ENCODE measurements around the gene LRRC3C.
"Not testable (repeated sequence)": the region's sequence is repeated elsewhere in the genome, so short reads cannot be mapped to it uniquely, and the experiment has no call there.

LRRC3C gene

DNA sequence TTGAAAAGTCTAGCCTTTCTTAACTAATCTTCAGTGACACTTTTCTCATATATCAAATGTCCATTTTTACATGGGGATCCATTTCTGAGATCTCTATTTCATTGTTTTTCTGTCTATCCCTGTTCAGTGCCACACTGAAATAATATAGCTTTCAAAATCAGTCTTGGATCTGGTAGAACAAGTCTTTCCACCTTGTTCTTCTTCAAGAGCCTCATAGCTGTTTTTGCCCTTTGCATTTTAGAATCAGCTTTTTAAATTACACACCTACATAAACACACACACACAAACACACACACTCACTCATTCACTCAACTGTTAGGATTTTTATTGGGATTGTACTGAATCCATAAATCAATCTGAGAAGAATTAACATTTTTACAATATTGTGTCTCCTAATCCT lies 28.3 kb upstream of the LRRC3C start:
- no peak overlapping the region for H3K4me2 ChIP-seq (ENCODE audit: low read depth, low read length, poor library complexity, severe bottlenecking)
- no peaks in the 10 kb centered on the region for H3K79me2 ChIP-seq (ENCODE audit: insufficient read depth, low read length)
- H3K36me3 ChIP-seq (ENCODE audit: insufficient read depth, low read length), result no peaks in the 10 kb centered on the region
- no peaks in the 10 kb centered on the region for H4K20me1 ChIP-seq (ENCODE audit: insufficient read depth, low read length, poor library complexity, severe bottlenecking)
- no peaks in the 10 kb centered on the region for H3F3A ChIP-seq (ENCODE audit: low read depth)
- no peaks in the 10 kb centered on the region for H3K9me2 ChIP-seq (replicated peaks; ENCODE audit: low read depth, low read length)
- H3K9me3 ChIP-seq (ENCODE audit: insufficient read depth, low read depth, low read length), result no peaks in the 10 kb centered on the region
- no peak for TF ChIP-seq EZH2phosphoT487 (IDR thresholded peaks at IDR 0.05; ENCODE audit: borderline replicate concordance)
- TF ChIP-seq, protein P1, sequence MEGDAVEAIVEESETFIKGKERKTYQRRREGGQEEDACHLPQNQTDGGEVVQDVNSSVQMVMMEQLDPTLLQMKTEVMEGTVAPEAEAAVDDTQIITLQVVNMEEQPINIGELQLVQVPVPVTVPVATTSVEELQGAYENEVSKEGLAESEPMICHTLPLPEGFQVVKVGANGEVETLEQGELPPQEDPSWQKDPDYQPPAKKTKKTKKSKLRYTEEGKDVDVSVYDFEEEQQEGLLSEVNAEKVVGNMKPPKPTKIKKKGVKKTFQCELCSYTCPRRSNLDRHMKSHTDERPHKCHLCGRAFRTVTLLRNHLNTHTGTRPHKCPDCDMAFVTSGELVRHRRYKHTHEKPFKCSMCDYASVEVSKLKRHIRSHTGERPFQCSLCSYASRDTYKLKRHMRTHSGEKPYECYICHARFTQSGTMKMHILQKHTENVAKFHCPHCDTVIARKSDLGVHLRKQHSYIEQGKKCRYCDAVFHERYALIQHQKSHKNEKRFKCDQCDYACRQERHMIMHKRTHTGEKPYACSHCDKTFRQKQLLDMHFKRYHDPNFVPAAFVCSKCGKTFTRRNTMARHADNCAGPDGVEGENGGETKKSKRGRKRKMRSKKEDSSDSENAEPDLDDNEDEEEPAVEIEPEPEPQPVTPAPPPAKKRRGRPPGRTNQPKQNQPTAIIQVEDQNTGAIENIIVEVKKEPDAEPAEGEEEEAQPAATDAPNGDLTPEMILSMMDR (conservative IDR thresholded peaks at IDR 0.05; ENCODE audit: low read length), result no peak
- H3K4me3 ChIP-seq (ENCODE audit: low read length, poor library complexity, severe bottlenecking), result no peak overlapping the region
- no peak overlapping the region for H2AFZ ChIP-seq (ENCODE audit: low read length)
- H3K4me1 ChIP-seq (ENCODE audit: insufficient read depth, low read length, poor library complexity, severe bottlenecking), result peaks cover 8% of the 10 kb centered on the region
- no peak overlapping the region for H3K9ac ChIP-seq (ENCODE audit: low read depth, low read length, poor library complexity, severe bottlenecking)
- no peaks in the 10 kb centered on the region for H3K27me3 ChIP-seq (ENCODE audit: insufficient read depth, low read length, poor library complexity, severe bottlenecking)

DNA sequence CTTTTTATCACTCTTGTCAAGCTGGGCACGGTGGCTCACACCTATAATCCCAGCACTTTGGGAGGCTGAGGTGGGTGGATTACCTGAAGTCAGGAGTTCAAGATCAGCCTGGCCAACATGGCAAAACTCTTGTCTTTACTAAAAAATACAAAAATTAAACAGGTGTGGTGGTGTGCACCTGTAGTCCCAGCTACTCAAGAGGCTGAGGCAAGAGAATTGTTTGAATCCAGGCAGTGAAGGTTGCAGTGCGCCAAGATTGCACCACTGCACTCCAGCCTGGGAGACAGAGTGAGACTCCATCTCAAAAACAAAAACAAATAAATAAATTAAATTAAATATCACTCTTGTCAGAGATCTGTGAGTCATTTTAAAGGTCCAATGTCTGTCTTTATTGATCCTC lies 25.5 kb upstream of the LRRC3C start:
- not testable (repeated sequence) for H4K20me1 ChIP-seq (ENCODE audit: insufficient read depth, low read length, poor library complexity, severe bottlenecking); H2AFZ ChIP-seq (ENCODE audit: low read length); H3K9me2 ChIP-seq (replicated peaks; ENCODE audit: low read depth, low read length); H3K9me3 ChIP-seq (ENCODE audit: insufficient read depth, low read depth, low read length); H3K9ac ChIP-seq (ENCODE audit: low read depth, low read length, poor library complexity, severe bottlenecking); H3K4me3 ChIP-seq (ENCODE audit: low read length, poor library complexity, severe bottlenecking); H3F3A ChIP-seq (ENCODE audit: low read depth); H3K79me2 ChIP-seq (ENCODE audit: insufficient read depth, low read length); H3K27me3 ChIP-seq (ENCODE audit: insufficient read depth, low read length, poor library complexity, severe bottlenecking); H3K36me3 ChIP-seq (ENCODE audit: insufficient read depth, low read length); H3K4me2 ChIP-seq (ENCODE audit: low read depth, low read length, poor library complexity, severe bottlenecking); H3K4me1 ChIP-seq (ENCODE audit: insufficient read depth, low read length, poor library complexity, severe bottlenecking)

DNA sequence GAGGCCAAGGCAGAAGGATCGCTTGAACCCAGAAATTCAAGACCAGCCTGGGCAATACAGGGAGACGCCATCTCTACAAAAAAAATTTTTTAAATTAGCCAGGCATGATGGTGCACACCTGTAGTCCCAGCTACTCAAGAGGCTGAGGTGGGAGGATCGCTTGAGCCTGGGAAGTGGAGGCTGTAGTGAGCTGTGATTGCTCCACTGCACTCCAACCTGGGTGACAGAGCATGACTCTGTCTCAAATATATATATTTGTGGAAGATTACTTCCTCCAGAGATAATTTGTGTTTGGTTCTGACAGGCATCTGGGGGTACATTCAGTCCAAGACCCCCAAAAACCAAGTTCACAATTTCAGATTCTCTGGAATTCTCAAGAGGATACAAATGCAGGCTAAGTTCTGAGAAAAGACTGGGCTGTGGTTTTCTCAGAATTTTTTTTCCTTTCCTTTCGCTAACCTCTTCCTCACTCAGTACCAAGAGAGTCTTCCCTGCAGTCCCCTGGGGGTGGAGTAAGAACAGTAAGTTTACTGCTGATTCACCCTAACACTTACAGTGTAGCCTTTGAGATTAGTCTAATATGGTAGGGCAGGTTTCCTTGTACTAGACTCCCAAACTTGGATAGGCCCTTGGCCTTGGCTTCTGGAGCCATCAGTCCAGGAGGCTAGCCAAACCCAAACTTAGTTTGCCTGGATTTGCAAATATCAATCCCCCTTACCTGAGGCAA lies 24.2 kb upstream of the LRRC3C start:
- Histone ChIP-seq H3K9ac (ENCODE audit: low read depth, low read length, poor library complexity, severe bottlenecking) (no peak overlapping the region), H3K4me3 (ENCODE audit: low read length, poor library complexity, severe bottlenecking) (peak overlapping the region; percentile 19), H3K9me2 (replicated peaks; ENCODE audit: low read depth, low read length) (no peaks in the 10 kb centered on the region), H2AFZ (ENCODE audit: low read length) (no peak overlapping the region), H3K4me1 (ENCODE audit: insufficient read depth, low read length, poor library complexity, severe bottlenecking) (peaks cover 8% of the 10 kb centered on the region), H3K9me3 (ENCODE audit: insufficient read depth, low read depth, low read length) (no peaks in the 10 kb centered on the region), H3K4me2 (ENCODE audit: low read depth, low read length, poor library complexity, severe bottlenecking) (peak overlapping the region; percentile 32), H3F3A (ENCODE audit: low read depth) (no peaks in the 10 kb centered on the region), H3K27me3 (ENCODE audit: insufficient read depth, low read length, poor library complexity, severe bottlenecking) (no peaks in the 10 kb centered on the region), H4K20me1 (ENCODE audit: insufficient read depth, low read length, poor library complexity, severe bottlenecking) (no peaks in the 10 kb centered on the region), H3K79me2 (ENCODE audit: insufficient read depth, low read length) (no peaks in the 10 kb centered on the region), H3K36me3 (ENCODE audit: insufficient read depth, low read length) (no peaks in the 10 kb centered on the region)
- TF ChIP-seq EZH2phosphoT487 (IDR thresholded peaks at IDR 0.05; ENCODE audit: borderline replicate concordance), result no peak
- TF ChIP-seq, protein P1 (conservative IDR thresholded peaks at IDR 0.05; ENCODE audit: low read length), result no peak

DNA sequence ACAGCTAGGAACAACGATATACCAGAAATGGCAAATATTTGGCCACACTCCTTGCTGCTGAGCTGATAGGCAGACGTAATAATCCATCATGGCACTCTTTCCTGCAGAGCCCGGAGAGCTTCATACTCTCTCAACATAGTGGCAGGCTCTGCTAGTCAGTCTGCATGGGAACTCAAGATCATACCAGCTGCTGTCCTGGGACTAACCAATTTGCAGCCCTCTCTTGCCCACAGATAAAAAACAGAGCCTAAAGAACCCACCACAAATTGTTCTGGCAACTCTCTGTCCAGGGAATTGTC lies 22.6 kb upstream of the LRRC3C start:
- Histone ChIP-seq H3K27me3 (ENCODE audit: insufficient read depth, low read length, poor library complexity, severe bottlenecking) (no peaks in the 10 kb centered on the region), H3K4me1 (ENCODE audit: insufficient read depth, low read length, poor library complexity, severe bottlenecking) (peaks cover 8% of the 10 kb centered on the region), H4K20me1 (ENCODE audit: insufficient read depth, low read length, poor library complexity, severe bottlenecking) (no peaks in the 10 kb centered on the region), H2AFZ (ENCODE audit: low read length) (no peak overlapping the region), H3K9ac (ENCODE audit: low read depth, low read length, poor library complexity, severe bottlenecking) (no peak overlapping the region), H3K36me3 (ENCODE audit: insufficient read depth, low read length) (no peaks in the 10 kb centered on the region), H3K4me2 (ENCODE audit: low read depth, low read length, poor library complexity, severe bottlenecking) (no peak overlapping the region), H3K4me3 (ENCODE audit: low read length, poor library complexity, severe bottlenecking) (no peak overlapping the region), H3K9me3 (ENCODE audit: insufficient read depth, low read depth, low read length) (no peaks in the 10 kb centered on the region), H3F3A (ENCODE audit: low read depth) (no peaks in the 10 kb centered on the region), H3K9me2 (replicated peaks; ENCODE audit: low read depth, low read length) (no peaks in the 10 kb centered on the region), H3K79me2 (ENCODE audit: insufficient read depth, low read length) (no peaks in the 10 kb centered on the region)
- no peak for TF ChIP-seq EZH2phosphoT487 (IDR thresholded peaks at IDR 0.05; ENCODE audit: borderline replicate concordance)
- TF ChIP-seq, protein P1 (conservative IDR thresholded peaks at IDR 0.05; ENCODE audit: low read length), result no peak

All from Loucy (cell line).